DOHH2 (cell line): Measurements from ENCODE around the gene SGSH.
"Not testable (repeated sequence)": the region's sequence is repeated elsewhere in the genome, so short reads cannot be mapped to it uniquely, and the experiment has no call there.

ENCODE experiments used
- CTCF ChIP-seq: fragments of 200-600 bp; sonication (generic); IDR thresholded peaks from one replicate; pipeline ENCODE4 v1.5.1; 2014; ENCODE audit warnings: antibody characterized with exemption, mild to moderate bottlenecking, low read depth, low read length; ENCODE audit not compliant: poor library complexity, severe bottlenecking
- EZH2phosphoT487 ChIP-seq: fragments of 200-600 bp; sonication (generic); IDR thresholded peaks from 2 replicates; pipeline ENCODE4 v1.6.1; 2017; ENCODE audit warnings: borderline replicate concordance, mild to moderate bottlenecking, antibody characterized with exemption, low read length, moderate library complexity, mixed read lengths

GRCh38 chr17:80199295-80199694 is 20.8 kb downstream of the SGSH start:
- TF ChIP-seq CTCF, EZH2phosphoT487: not testable (repeated sequence)
